ENCODE results near the gene TCEAL1. TPM values are rescaled to one million over a fixed set of nuclear protein-coding genes. Genes with fewer than 3 reads are reported as not detected.
"Not testable (repeated sequence)": the region's sequence is repeated elsewhere in the genome, so short reads cannot be mapped to it uniquely, and the experiment has no call there.

The TCEAL1 gene
- total RNA-seq, 2 experiments from 2014 or later = 6.5 to 6.7 TPM

DNA sequence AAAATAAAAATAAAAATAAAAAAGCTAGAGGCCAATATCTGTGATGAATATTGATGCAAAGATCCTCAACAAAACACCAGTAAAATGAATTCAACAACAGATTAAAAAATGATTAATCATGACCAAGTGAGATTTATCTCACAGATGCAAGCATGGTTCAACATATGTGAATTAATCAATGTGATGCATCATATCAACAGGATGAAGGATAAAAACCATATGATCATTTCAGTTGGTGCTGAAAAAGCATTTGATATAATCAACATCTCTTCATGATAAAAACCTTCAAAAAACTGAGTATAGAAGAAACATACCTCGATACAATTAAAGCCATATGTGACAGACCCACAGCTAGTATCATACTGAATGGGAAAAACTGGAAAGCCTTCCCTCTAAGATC is 18.9 kb downstream of the TCEAL1 start:
- peaks cover 8% of the 10 kb centered on the region for H3K27me3 Mint-ChIP-seq
- no peaks in the 10 kb centered on the region for H3K9me3 Mint-ChIP-seq
- H3K27ac Mint-ChIP-seq = no peak overlapping the region
- ChIA-PET CTCF (no interaction called here), POLR2A (no interaction called here)
- no peak for DNase-seq
- H3K36me3 Mint-ChIP-seq (ENCODE audit: low read depth) = no peaks in the 10 kb centered on the region
- H3K4me1 Mint-ChIP-seq = no peaks in the 10 kb centered on the region
- H3K4me3 Mint-ChIP-seq = no peak overlapping the region

DNA sequence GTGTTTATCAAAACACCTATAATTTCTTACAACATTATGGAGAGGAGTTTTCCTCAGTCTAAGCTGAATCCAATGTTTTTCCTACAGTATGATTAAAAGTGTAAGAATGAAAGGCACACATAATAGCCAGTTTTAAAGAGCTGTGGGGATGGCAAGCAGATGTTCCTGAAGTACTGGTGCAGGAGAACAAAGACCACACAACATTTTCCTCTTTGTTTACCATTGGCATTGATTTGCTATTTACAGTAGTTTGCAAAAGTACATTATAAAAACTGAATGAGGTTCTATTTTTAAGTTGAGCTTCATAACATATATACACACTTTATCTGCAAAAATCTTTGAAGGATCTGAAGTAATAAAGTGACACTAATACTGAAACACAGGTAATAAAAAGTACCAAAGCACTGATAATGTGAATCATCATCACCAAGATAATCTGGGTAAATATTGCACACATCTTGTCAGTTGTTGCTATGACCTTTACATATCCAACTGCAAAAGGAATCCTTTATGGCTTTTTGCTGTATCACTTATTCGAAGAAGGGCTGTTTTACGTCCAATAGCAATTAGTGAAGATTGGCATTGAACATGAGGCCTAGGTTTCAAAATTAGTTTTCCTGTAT is 22.5 kb downstream of the TCEAL1 start:
- CTCF ChIA-PET = no interaction called here
- Mint-ChIP-seq H3K27ac (no peak overlapping the region), H3K9me3 (no peaks in the 10 kb centered on the region), H3K4me1 (peaks cover 3% of the 10 kb centered on the region), H3K4me3 (no peak overlapping the region), H3K36me3 (ENCODE audit: low read depth) (no peaks in the 10 kb centered on the region), H3K27me3 (peaks cover 5% of the 10 kb centered on the region)
- POLR2A ChIA-PET = no interaction called here
- DNase-seq = no peak

DNA sequence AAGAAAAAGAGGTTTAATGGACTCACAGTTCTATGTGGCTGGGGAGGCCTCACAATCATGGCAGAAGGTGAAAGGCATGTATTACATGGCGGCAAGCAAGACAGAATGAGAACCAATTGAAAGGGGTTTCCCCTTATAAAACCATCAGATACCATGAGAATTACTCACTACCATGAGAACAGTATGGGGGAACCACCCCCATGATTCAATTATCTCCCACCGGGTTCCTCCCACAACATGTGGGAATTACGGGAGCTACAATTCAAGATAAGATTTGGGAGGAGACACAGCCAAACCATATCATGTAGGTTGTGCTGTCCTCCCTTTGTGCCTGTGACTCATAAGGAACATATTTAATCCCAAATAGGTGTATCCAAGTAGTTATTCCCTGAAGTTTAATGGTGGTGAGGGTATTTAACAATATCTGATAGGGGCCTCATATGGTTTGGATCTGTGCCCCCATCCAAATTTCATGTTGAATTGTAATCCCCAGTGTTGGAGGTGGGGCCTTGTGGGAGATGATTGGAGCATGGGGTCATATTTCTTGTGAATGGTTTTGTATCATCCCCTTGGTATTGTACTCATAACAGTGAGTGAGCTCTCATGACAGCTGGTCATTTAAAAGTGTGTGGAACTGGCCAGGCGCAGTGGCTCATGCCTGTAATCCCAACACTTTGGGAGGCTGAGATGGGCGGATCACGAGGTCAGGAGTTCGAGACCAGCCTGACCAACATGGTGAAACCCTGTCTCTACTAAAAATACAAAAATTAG is 26.6 kb downstream of the TCEAL1 start:
- H3K27ac Mint-ChIP-seq; DNase-seq; H3K4me1 Mint-ChIP-seq; POLR2A ChIA-PET; H3K4me3 Mint-ChIP-seq; CTCF ChIA-PET; H3K9me3 Mint-ChIP-seq; H3K27me3 Mint-ChIP-seq; H3K36me3 Mint-ChIP-seq (ENCODE audit: low read depth): not testable (repeated sequence)

DNA sequence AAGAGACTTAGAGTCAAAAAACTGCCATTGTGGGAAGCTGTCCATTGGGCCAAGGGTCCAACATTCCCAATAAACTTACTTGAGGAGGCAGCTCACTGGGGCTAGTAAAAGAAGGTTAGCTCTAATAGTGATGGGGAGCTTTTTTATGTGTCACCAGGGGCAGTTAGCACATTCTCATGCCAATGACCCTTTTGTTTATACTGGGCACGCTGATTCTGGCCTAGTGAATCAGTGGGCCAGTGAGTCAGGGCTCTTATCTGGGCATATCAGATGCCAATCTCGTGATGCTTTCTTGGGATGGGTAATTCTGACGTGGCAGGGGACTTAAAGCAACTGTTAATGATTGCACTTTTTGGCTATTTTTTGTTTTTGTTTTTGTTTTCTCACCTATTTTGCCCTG is 27.8 kb downstream of the TCEAL1 start:
- ChIA-PET POLR2A (interaction anchor here (0.9 kb wide), 1 partner anchor 17 kb away, joined by 3 read pairs; no protein-coding TSS in a partner anchor), CTCF (no interaction called here)
- no peaks in the 10 kb centered on the region for H3K27me3 Mint-ChIP-seq
- peaks cover 6% of the 10 kb centered on the region for H3K4me1 Mint-ChIP-seq
- H3K4me3 Mint-ChIP-seq = no peak overlapping the region
- no peak for DNase-seq
- no peaks in the 10 kb centered on the region for H3K9me3 Mint-ChIP-seq
- H3K36me3 Mint-ChIP-seq (ENCODE audit: low read depth) = no peaks in the 10 kb centered on the region
- no peak overlapping the region for H3K27ac Mint-ChIP-seq

DNA sequence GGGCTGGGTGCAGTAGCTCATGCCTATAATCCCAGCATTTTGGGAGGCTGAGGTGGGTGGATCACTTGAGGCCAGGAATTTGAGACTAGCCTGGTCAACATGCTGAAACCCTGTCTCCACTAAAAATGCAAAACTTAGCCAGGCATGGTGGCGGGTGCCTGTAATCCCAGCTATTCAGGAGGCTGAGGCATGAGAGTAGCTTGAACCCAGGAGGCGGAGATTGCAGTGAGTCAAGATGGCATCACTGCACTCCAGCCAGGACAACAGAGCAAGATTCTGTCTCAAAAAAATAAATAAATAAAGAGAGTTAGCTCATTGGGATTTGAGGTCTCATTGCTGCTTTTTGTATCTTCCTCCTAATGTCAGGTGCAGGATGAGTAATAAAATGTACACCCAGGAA is 28.3 kb downstream of the TCEAL1 start:
- DNase-seq; H3K9me3 Mint-ChIP-seq; H3K27me3 Mint-ChIP-seq; H3K4me3 Mint-ChIP-seq; H3K4me1 Mint-ChIP-seq; H3K27ac Mint-ChIP-seq; H3K36me3 Mint-ChIP-seq (ENCODE audit: low read depth); CTCF ChIA-PET: not testable (repeated sequence)
- POLR2A ChIA-PET = interaction anchor here (0.9 kb wide), 1 partner anchor 17 kb away, joined by 3 read pairs; no protein-coding TSS in a partner anchor

DNA sequence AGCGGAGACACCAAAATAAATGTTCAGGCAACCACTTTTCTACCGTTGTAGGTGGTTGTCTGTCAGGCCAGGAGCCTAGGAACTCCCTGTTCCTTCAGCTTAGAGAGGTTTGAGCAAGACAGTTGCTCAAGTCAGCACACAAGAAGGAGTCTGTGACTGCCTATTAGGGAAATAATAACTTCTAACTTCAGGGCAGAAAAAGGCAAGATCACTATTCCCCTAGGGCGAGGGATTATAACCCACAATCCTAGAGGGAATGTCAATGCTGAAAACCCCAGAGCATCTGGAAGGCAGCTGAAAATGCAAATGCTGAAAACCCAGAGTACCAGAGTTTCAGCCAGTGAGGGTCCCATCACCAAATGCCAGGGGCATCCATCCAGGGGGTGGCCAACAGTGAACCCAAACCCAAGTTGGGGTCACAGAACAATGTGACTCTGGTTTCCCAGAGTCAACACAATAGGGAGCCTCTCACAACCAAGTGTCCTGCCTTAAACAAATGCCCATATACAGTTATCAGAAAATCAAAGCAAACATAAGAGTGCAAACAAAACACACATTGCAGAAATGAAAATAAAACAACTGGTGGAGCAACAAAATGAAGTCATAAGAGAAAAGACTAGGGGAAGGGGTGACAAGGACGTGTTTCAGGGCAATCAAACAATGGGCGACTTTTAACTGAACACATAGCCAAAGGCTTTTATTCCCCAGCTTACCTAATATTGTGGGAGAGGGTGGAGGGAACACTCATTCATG is 30.1 kb downstream of the TCEAL1 start:
- Mint-ChIP-seq H3K27ac (no peak overlapping the region), H3K27me3 (peaks cover 7% of the 10 kb centered on the region), H3K4me3 (no peak overlapping the region), H3K36me3 (ENCODE audit: low read depth) (no peaks in the 10 kb centered on the region), H3K4me1 (peaks cover 6% of the 10 kb centered on the region), H3K9me3 (no peaks in the 10 kb centered on the region)
- ChIA-PET CTCF (no interaction called here), POLR2A (no interaction called here)
- DNase-seq = no peak

DNA sequence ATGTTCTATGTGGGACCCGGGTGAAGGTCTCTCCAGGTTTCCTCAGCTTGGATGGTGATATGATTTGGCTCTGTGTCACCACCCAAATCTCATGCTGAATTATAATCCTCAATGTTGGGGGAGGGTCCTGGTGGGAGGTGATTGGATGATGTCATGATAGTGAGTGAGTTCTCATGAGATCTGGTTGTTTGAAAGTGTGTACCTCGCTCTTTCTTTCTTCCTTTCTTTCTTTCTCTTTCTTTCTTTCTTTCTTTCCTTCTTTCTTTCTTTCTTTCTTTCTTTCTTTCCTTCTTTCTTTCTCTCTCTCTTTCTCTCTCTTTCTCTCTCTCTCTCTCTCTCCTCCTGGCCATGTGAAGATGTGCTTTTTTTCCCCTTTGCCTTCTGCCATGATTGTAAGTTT is 30.7 kb downstream of the TCEAL1 start:
- H3K27me3 Mint-ChIP-seq = peaks cover 11% of the 10 kb centered on the region
- POLR2A ChIA-PET; H3K9me3 Mint-ChIP-seq; DNase-seq; H3K27ac Mint-ChIP-seq; H3K4me1 Mint-ChIP-seq; H3K4me3 Mint-ChIP-seq; CTCF ChIA-PET; H3K36me3 Mint-ChIP-seq (ENCODE audit: low read depth): not testable (repeated sequence)

DNA sequence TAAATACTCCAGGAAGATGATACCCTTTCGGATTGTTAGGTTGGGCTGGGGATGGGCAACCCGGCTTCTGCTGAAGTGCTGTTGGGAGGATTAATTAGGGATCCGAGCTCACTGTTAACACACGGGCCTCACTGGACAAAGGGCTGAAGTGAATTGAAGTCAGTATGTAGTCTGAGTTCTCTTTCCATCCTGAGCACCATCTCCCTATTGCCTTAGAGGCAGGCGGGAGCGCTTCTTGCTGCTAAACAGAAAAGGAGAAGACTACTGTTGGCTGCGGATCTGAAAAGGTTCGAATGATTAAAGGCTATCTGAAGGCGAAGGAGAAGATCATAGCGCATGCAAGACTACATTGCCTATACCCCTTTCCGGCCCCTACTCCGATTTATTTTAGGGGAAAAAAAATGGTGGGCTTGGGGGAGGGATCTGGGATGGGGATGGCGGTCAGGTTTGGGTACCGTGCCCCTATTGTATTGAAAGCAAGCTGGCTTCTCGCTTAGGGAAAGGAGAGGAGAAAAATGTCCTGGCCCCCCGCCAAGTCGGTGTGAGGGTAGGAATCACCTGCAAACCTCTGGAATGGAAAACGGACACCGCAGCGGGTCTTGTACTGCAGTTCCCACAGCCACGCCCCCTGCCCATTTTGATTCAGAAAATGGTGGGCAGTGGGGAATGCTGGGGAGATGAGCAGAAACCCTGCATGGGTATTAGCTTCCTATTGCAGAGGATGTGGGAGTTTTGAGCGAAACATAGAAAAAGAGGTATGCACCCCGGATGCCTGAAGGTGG is 35.4 kb downstream of the TCEAL1 start:
- no peaks in the 10 kb centered on the region for H3K4me1 Mint-ChIP-seq
- no peak overlapping the region for H3K4me3 Mint-ChIP-seq
- no peaks in the 10 kb centered on the region for H3K36me3 Mint-ChIP-seq (ENCODE audit: low read depth)
- no peaks in the 10 kb centered on the region for H3K9me3 Mint-ChIP-seq
- H3K27ac Mint-ChIP-seq = no peak overlapping the region
- H3K27me3 Mint-ChIP-seq = peaks cover 14% of the 10 kb centered on the region
- ChIA-PET POLR2A (no interaction called here), CTCF (no interaction called here)
- DNase-seq = no peak

DNA sequence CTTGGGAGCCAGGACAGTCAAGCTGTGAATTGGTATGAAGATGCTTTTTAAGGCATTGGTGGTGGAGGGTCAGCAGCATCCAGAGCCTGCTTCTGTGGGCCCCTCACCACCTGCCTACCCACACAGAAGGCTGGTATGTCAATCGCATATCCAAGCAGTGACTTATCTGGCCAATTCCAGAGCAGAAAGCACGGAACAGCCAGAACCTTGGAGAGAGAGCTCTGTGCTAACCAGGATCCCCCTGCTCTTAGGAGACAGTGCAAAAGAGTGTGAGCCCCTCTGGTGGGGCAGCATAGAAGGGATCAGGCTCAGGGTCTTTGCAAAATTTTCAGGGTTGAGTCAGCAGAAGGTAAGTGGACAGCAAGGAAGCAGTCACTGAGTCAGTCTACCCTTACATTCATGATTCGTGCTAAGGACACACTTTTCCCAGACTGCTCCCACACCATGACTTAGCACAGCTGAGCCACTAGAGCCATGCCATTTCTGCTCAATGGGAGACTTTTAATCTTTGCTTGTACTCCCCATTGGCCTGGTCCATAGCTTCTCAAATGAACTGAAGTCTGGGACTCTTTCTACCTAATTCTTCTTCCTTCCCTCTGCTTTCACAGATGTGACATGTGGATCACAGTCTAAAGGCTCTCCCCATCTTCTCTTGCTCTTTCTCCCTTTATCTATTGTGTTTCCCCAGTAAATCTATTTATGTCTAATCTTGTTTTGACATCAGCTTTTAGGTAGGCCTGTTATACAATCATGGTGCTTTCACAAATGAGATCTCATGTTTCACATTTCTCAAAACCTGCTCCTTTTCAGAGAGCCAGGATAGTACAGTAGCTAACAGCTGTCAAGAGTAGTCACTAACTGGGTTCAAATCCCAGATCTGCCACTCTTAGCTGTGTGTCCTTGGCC is 37.7 kb downstream of the TCEAL1 start:
- no peaks in the 10 kb centered on the region for H3K4me1 Mint-ChIP-seq
- no peak overlapping the region for H3K4me3 Mint-ChIP-seq
- POLR2A ChIA-PET = no interaction called here
- H3K9me3 Mint-ChIP-seq = no peaks in the 10 kb centered on the region
- peaks cover 14% of the 10 kb centered on the region for H3K27me3 Mint-ChIP-seq
- no peak overlapping the region for H3K27ac Mint-ChIP-seq
- H3K36me3 Mint-ChIP-seq (ENCODE audit: low read depth) = no peaks in the 10 kb centered on the region
- no peak for DNase-seq
- CTCF ChIA-PET = no interaction called here

DNA sequence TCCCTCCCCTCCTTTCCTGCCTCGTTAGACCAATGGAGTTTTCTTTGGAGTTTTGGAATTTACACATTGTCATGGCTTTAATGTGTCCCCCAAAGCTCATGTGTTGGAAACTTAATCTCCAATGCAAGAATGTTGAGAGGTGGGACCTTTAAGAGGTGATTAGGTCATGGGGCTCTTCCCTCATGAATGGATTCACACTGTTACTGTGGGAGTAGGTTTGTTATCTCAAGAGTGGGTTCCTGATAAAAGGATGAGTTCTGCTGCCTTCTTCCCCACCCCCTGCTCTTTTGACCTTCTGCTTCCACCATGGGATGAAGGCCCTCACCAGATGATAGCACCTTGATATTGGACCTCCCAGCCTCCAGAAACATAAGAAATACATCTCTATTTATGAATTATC is 41.0 kb downstream of the TCEAL1 start:
- no peak overlapping the region for H3K27ac Mint-ChIP-seq
- DNase-seq = no peak
- no peak overlapping the region for H3K4me3 Mint-ChIP-seq
- POLR2A ChIA-PET = no interaction called here
- CTCF ChIA-PET = no interaction called here
- H3K27me3 Mint-ChIP-seq = peaks cover 2% of the 10 kb centered on the region
- H3K36me3 Mint-ChIP-seq (ENCODE audit: low read depth) = no peaks in the 10 kb centered on the region
- no peaks in the 10 kb centered on the region for H3K9me3 Mint-ChIP-seq
- no peaks in the 10 kb centered on the region for H3K4me1 Mint-ChIP-seq

DNA sequence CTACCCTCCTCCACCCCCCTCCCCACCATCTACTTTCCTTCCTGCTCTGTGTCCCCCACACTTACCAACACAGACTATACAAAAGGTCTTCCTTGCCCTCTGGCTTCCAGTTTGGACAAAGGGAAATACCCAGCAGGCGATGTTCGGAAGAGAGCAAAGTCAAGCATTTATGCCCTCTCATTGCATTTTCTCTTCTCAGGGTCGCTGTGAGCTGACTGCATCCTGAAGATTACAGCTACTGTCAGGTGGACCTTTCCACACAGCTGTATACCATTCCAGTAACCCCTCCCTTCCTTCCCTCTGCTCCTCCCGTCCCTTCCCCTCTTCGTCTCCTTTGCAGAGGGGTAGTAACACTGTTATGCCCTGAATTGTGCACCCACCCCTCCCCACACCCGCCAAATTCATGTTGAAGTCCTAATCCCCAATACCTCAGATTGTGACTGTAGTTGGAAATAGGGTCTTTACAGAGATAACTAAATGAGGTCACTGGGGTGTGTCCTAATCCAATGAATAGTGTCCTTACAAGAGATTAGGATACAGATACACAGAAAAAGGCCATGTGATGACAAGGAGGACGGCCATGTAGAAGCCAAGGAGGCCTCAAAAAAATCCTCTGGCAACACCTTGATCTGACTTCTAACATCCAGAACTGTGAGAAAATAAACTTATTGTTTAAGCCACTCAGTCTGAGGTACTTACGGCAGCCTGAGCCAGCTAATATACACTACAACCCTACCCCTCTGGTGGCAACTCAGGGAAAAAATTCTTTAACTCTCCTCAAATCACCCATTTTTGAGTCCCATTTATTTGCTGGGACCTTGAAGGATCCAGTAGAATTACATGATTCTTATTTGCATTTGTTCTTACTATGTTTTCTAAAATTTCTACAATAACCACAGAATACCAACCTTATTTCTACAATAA is 46.0 kb downstream of the TCEAL1 start:
- Mint-ChIP-seq H3K9me3 (no peaks in the 10 kb centered on the region), H3K27me3 (no peaks in the 10 kb centered on the region), H3K4me1 (peaks cover 2% of the 10 kb centered on the region), H3K4me3 (no peak overlapping the region), H3K36me3 (ENCODE audit: low read depth) (peaks cover 35% of the 10 kb centered on the region), H3K27ac (no peak overlapping the region)
- CTCF ChIA-PET = no interaction called here
- no peak for DNase-seq
- POLR2A ChIA-PET = no interaction called here

All from activated CD4-positive, alpha-beta memory T cell treated with anti-CD3 and anti-CD28 coated beads, Interleukin-2, amount 10 ng/mL, durations not matched to agents 7 days and 5 days (primary cell).